ENCODE measurements around the gene ENDOV.
A peak's percentile ranks its signal among the peaks of the same experiment; 100 is the strongest.

The ENDOV gene

GRCh38 chr17:80414803-80415625 is at the start of gene ENDOV:
Gene ENDOV, plus strand, starts transcription at chr17:80415167. Its CDS starts 28 bp downstream, at chr17:80415195.
- peak; percentile 90 for DNase-seq (ENCODE audit: low read depth)

- DNase-seq (ENCODE audit: low read depth), result no peak
Measured at GRCh38 chr17:80365983-80366382, 49.0 kb upstream of the ENDOV start.

GRCh38 chr17:80367503-80367902 is 47.5 kb upstream of the ENDOV start:
- DNase-seq (ENCODE audit: low read depth), result no peak

- no peak for DNase-seq (ENCODE audit: low read depth)
Measured at GRCh38 chr17:80371196-80371595, 43.8 kb upstream of the ENDOV start.

GRCh38 chr17:80372456-80372855 is 42.5 kb upstream of the ENDOV start:
- DNase-seq (ENCODE audit: low read depth), result no peak

- no peak for DNase-seq (ENCODE audit: low read depth)
Measured at GRCh38 chr17:80372922-80373570, 41.9 kb upstream of the ENDOV start.

GRCh38 chr17:80374039-80374731 is 40.8 kb upstream of the ENDOV start:
- no peak for DNase-seq (ENCODE audit: low read depth)

- no peak for DNase-seq (ENCODE audit: low read depth)
Measured at GRCh38 chr17:80374732-80375585, 40.0 kb upstream of the ENDOV start.

GRCh38 chr17:80376531-80376930 is 38.4 kb upstream of the ENDOV start:
- DNase-seq (ENCODE audit: low read depth), result no peak

GRCh38 chr17:80377798-80378197 is 37.2 kb upstream of the ENDOV start:
- no peak for DNase-seq (ENCODE audit: low read depth)

GRCh38 chr17:80379348-80379747 is 35.6 kb upstream of the ENDOV start:
- no peak for DNase-seq (ENCODE audit: low read depth)

GRCh38 chr17:80380068-80380467 is 34.9 kb upstream of the ENDOV start:
- no peak for DNase-seq (ENCODE audit: low read depth)

- DNase-seq (ENCODE audit: low read depth), result no peak
Measured at GRCh38 chr17:80380555-80381002, 34.4 kb upstream of the ENDOV start.

GRCh38 chr17:80381416-80381923 is 33.5 kb upstream of the ENDOV start:
- no peak for DNase-seq (ENCODE audit: low read depth)

- DNase-seq (ENCODE audit: low read depth), result no peak
Measured at GRCh38 chr17:80382446-80382845, 32.5 kb upstream of the ENDOV start.

GRCh38 chr17:80382956-80383355 is 32.0 kb upstream of the ENDOV start:
- DNase-seq (ENCODE audit: low read depth), result no peak

GRCh38 chr17:80384078-80384960 is 30.6 kb upstream of the ENDOV start:
- no peak for DNase-seq (ENCODE audit: low read depth)

- DNase-seq (ENCODE audit: low read depth), result no peak
Measured at GRCh38 chr17:80385046-80385445, 29.9 kb upstream of the ENDOV start.

GRCh38 chr17:80386341-80386740 is 28.6 kb upstream of the ENDOV start:
- DNase-seq (ENCODE audit: low read depth), result no peak

- DNase-seq (ENCODE audit: low read depth), result no peak
Measured at GRCh38 chr17:80387071-80387470, 27.9 kb upstream of the ENDOV start.

GRCh38 chr17:80388175-80388574 is 26.8 kb upstream of the ENDOV start:
- no peak for DNase-seq (ENCODE audit: low read depth)
